Measurements from ENCODE around the gene PRXL2B.
A peak's percentile ranks its signal among the peaks of the same experiment; 100 is the strongest.

The PRXL2B gene

DNA sequence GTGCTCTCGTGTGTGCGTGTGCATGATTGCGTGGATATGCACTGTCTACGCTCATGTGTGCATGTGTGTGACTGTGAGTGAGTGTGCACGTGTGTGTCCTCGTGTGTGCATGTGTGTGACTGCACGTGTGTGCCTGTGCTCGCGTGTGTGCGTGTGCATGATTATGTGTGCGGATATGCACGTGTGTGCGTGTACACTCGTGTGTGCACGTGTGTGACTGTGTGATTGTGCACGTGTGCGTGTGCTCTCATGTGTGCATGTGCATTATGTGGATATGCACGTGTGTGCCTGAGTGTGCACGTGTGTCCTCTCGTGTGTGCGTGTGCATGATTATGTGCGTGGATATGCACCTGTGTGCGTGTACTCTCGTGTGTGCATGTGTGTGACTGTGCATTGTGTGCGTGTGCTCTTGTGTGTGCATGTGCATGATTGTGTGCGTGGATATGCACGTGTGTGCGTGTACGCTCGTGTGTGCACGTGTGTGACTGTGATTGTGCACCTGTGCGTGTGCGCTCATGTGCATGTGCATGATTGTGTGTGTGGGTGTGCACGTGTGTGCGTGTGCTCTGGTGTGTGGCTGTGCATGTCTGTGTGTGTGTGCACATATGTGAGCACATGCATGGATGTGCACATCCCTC, 44.0 kb downstream of the PRXL2B start:
- Histone ChIP-seq H3K4me1 (peaks cover 8 to 24% (median 18%) of the 10 kb centered on the region in 10 experiments; a peak in 15 of 20 replicates), H3K36me3 (no peaks in the 10 kb centered on the region), H3K27ac (no peak overlapping the region), H3K9ac (no peak overlapping the region), H3K9me3 (replicated peaks in 1 of 11) (peaks cover 5 to 19% (median 12%) of the 10 kb centered on the region in 11 experiments), H3K4me2 (no peak overlapping the region), H3K4me3 (no peak overlapping the region), H4K20me1 (peaks cover 0 to 23% (median 0%) of the 10 kb centered on the region in 11 experiments; a peak in 5 of 22 replicates), H3K27me3 (peaks cover 43 to 62% (median 51%) of the 10 kb centered on the region in 11 experiments)
- TF ChIP-seq Cebpa-rat (IDR thresholded peaks at IDR 0.05): no peak

DNA sequence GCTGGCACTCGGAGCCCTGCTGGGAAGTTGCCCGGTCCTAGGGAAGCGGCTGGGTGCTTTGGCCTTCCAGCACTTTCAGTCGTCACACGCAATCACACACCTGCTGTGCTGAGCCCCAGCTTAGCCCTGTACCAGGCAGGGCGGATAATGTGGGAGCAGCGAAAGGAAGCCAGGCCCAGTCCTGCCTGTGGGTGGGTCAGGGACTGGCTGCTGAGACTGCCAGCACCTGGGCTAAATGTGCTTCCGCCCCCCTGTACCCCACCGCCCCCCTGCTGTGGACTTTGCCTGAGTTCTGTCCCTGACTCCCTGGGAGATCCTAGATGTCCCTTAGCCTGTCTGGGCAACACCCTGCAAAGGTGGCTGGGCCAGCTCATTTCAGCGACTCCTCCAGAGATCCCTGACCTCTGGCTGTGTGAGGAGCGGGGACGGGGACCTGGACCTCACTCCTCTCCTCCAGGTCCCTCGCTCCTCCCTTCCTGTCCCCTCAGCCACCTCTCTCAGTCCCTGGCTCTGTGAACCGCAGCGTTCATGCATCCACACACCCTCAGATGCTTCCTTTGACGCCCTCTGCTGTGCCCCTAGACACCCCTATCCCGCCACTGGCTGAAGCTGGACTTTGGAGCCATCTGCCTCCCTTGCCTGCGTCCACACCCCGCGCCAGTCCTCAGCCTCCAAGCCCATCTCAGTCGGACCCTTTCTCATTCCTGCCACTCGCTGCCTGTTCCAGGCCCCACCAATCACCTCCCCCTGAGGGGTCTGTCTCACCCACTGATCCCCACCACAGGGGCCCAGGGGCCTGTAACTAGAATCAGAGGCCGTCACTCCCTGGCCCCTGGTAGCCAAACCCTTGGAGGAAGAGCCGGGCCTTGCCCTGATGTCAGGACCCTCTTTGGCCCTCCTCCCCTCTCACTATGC, 44.8 kb downstream of the PRXL2B start:
- H3K27me3 ChIP-seq: peaks cover 38 to 56% (median 44%) of the 10 kb centered on the region in 11 experiments
- H4K20me1 ChIP-seq: peaks cover 0 to 23% (median 0%) of the 10 kb centered on the region in 11 experiments; a peak in 5 of 22 replicates
- no peak overlapping the region for H3K9ac ChIP-seq
- H3K36me3 ChIP-seq: no peaks in the 10 kb centered on the region
- H3K4me3 ChIP-seq: no peak overlapping the region
- peaks cover 8 to 24% (median 18%) of the 10 kb centered on the region in 10 experiments; a peak in 15 of 20 replicates for H3K4me1 ChIP-seq
- H3K27ac ChIP-seq: no peak overlapping the region
- TF ChIP-seq Cebpa-rat (IDR thresholded peaks at IDR 0.05): no peak
- H3K4me2 ChIP-seq: peak overlapping the region in 6 of 11 experiments; percentile 2 to 38 (median 16); a peak in 5 of 22 replicates
- peaks cover 12 to 27% (median 20%) of the 10 kb centered on the region in 11 experiments for H3K9me3 ChIP-seq (replicated peaks in 1 of 11)

DNA sequence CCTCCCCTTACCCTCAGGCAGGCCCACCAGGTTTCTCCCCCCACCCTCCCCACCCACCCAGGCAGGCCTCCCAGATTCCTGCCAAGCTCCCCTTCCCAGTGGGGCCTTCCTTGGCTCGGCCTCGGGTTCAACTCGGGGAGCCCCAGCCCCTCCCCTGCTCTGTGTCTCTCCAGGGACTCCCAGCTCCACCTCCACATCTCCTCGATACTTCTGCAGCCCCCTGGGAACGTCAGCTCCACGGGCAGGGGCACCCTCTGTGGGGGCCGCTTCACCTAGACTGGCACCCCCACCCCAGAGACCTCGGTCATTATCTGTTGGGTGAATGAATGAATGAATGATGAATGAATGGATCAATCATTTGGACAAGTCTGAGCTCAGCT, 45.5 kb downstream of the PRXL2B start:
- no peak overlapping the region for H3K9ac ChIP-seq
- no peaks in the 10 kb centered on the region for H3K36me3 ChIP-seq
- H4K20me1 ChIP-seq: peaks cover 0 to 23% (median 0%) of the 10 kb centered on the region in 11 experiments; a peak in 5 of 22 replicates
- peaks cover 32 to 50% (median 37%) of the 10 kb centered on the region in 11 experiments for H3K27me3 ChIP-seq
- peak overlapping the region in 8 of 11 experiments; percentile 34 to 60 (median 50); a peak in 11 of 22 replicates for H3K4me2 ChIP-seq
- H3K4me1 ChIP-seq: peaks cover 8 to 24% (median 18%) of the 10 kb centered on the region in 10 experiments; a peak in 15 of 20 replicates
- no peak for TF ChIP-seq Cebpa-rat (IDR thresholded peaks at IDR 0.05)
- H3K4me3 ChIP-seq: no peak overlapping the region
- H3K9me3 ChIP-seq (replicated peaks in 1 of 11): peaks cover 19 to 34% (median 26%) of the 10 kb centered on the region in 11 experiments
- no peak overlapping the region for H3K27ac ChIP-seq

DNA sequence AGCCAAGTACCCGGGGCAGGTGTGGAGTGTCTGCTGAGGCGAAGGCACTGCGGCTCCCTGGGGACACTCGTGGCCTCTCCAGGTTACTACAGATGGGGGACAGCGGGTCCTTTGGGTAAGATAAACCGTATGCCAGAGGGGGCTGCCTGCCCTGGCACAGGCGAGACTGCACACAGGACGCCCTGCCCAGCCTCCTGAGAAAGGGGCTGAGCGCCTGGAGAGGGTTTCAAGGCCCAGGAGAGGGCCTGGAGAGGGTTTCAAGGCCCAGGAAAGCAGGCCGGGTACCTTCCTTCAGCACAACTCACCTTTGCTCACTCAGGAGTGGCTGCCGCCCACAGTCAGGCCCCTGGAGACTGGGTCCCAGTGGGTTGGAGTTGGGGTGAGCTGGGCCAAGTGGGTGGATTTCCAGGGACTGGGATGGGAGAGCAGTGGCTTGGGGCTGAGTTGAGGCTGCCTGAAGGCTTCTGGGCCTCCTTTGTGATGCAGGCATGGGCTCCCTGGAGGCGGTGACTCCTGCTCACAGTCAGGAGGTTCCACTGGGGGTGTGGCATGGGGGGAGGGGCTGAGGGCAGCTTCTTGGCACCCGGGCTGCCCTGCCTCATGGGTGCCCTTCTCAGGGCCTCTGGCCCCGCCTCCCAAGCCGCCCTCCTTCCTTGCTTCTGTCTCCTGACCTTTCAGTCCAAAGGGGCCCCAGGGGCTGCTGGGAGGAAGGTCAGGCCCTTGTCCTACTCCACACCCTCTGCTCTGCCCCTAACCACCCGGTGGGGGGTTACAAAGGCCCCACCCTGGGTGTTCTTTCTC, 46.2 kb downstream of the PRXL2B start, which contains the start of gene MMEL1:
MMEL1 (minus strand) TSS at position 456 of the 801 bp plus-strand sequence. CDS start 3,532 bp downstream, outside the sequence.
- H3K27ac ChIP-seq: no peak within 1 kb of the TSS
- H3K9ac ChIP-seq: no peak within 1 kb of the TSS
- H3K9me3 ChIP-seq (replicated peaks in 1 of 11): peaks cover 26 to 41% (median 33%) of the 10 kb centered on the region in 11 experiments
- H3K4me3 ChIP-seq: no peak within 1 kb of the TSS
- peaks cover 25 to 43% (median 30%) of the 10 kb centered on the region in 11 experiments for H3K27me3 ChIP-seq
- no peak for TF ChIP-seq Cebpa-rat (IDR thresholded peaks at IDR 0.05)
- H4K20me1 ChIP-seq: peaks cover 0 to 23% (median 0%) of the 10 kb centered on the region in 11 experiments; a peak in 5 of 22 replicates
- H3K4me2 ChIP-seq: peak within 1 kb of the TSS; percentile 5 to 60 (median 45); a peak in 17 of 22 replicates
- H3K4me1 ChIP-seq: peaks cover 8 to 24% (median 18%) of the 10 kb centered on the region in 10 experiments; a peak in 15 of 20 replicates
- no peaks in the 10 kb centered on the region for H3K36me3 ChIP-seq

DNA sequence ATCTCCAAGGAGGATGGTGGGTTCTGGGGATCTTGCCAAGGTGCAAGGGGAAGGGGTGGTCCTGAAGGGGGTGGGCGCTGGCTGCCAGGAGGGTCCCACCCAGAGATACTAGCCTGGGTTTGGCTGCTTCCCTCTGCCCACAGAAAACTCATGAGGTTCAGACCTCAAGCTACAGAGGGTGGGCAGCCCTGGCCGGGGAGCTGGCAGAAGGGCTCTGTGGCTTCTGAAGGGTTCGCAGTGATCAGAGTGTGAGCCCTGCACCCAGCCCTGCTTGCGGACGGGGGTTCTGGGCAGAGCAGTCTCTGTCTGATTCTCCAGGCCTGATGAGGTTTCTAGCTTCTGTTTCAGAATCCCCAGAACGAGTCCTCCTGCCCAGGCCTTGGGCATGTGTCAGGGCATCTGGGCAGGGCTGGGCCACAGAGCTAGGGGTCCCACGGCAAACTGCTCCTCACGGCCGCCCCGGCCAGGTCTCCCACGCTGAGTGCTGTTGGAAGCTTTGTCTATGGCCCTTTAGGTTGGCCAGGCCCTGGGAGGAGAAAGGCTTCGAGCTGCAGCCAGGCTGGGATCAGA, 46.9 kb downstream of the PRXL2B start:
- Histone ChIP-seq H3K27me3 (peaks cover 18 to 36% (median 23%) of the 10 kb centered on the region in 11 experiments), H3K4me1 (peaks cover 8 to 24% (median 18%) of the 10 kb centered on the region in 10 experiments; a peak in 15 of 20 replicates), H3K9me3 (replicated peaks in 1 of 11) (peaks cover 28 to 47% (median 37%) of the 10 kb centered on the region in 11 experiments), H3K4me3 (no peak overlapping the region), H4K20me1 (peaks cover 0 to 23% (median 0%) of the 10 kb centered on the region in 11 experiments; a peak in 2 of 22 replicates), H3K4me2 (peak overlapping the region in 9 of 11 experiments; percentile 22 to 60 (median 50); a peak in 9 of 22 replicates), H3K9ac (no peak overlapping the region), H3K27ac (no peak overlapping the region), H3K36me3 (no peaks in the 10 kb centered on the region)
- TF ChIP-seq Cebpa-rat (IDR thresholded peaks at IDR 0.05): no peak

DNA sequence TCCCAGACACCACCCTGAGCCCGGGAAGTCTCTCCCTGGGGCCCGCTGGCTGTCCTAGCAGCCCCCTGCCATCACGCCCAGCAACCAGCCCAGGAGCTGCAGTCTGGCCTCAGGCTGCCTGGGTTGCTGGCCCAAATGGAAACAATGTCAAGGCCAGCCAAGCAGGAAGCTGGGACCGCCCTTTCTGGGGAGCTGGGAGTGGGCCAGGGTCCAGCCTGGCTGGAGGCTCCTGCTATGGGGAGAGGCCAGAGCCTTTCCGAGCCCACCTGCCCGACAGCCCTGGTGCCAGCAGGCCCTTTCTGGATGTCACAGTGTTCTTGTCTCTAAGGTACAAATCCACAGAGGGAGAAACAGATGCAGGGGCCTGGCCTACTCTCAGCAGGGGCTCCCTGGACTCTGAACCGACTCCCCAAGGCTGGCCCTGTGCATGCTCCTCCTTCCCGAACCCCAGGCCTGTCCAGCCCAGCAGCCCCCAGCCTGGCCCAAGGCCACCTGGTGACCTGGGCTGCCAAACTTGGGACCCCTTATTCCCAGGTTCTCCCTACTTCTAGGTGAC, 47.4 kb downstream of the PRXL2B start:
- no peak overlapping the region for H3K9ac ChIP-seq

DNA sequence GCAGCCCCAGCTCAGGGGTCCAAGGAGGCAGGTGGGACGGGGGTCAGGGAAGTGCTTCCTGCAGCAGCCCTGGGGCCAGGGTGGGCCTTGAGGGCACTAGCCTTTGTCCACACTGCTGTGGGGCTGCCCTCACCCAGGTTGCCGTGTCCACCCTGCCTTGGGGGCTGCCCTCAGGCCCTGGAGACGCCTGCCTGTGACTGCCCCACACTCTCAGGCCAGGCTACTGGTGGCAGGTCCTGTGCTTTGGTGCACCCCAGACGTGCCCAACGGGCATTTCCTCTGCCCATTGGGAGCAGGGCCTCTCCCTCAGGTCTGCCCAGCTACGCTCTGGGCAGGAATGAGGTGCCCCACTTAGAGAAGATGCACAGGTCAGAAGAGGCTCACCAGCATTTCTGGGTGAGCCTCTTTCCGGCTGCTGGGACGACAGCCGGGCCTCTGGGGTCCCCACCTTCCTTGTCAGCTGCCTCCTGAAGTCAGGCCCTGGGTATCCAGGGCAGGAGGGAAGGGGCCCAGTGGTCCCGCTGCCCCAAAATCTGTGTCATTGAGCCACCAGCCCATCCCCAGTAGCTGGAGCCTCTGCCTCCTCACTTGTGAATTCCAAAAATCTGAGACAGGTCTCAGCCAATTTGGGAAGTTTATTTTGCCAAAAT, 48.9 kb downstream of the PRXL2B start:
- TF ChIP-seq Cebpa-rat (IDR thresholded peaks at IDR 0.05): no peak
- H4K20me1 ChIP-seq: peaks cover 0 to 31% (median 0%) of the 10 kb centered on the region in 11 experiments; a peak in 2 of 22 replicates

More for the DNA sequence above, 47.4 kb downstream of the PRXL2B start:
- H3K4me3 ChIP-seq: no peak overlapping the region
- peaks cover 8 to 24% (median 18%) of the 10 kb centered on the region in 10 experiments; a peak in 15 of 20 replicates for H3K4me1 ChIP-seq
- H3K27ac ChIP-seq: no peak overlapping the region
- H3K36me3 ChIP-seq: no peaks in the 10 kb centered on the region
- peaks cover 12 to 30% (median 17%) of the 10 kb centered on the region in 11 experiments for H3K27me3 ChIP-seq
- no peak overlapping the region for H3K4me2 ChIP-seq
- no peak for TF ChIP-seq Cebpa-rat (IDR thresholded peaks at IDR 0.05)
- H4K20me1 ChIP-seq: peaks cover 0 to 23% (median 0%) of the 10 kb centered on the region in 11 experiments; a peak in 2 of 22 replicates
- H3K9me3 ChIP-seq (replicated peaks in 1 of 11): peaks cover 28 to 49% (median 37%) of the 10 kb centered on the region in 11 experiments

More for the DNA sequence above, 48.9 kb downstream of the PRXL2B start:
- H3K4me2 ChIP-seq: no peak overlapping the region
- H3K4me1 ChIP-seq: peaks cover 8 to 24% (median 18%) of the 10 kb centered on the region in 10 experiments; a peak in 15 of 20 replicates
- no peaks in the 10 kb centered on the region for H3K36me3 ChIP-seq
- no peak overlapping the region for H3K9ac ChIP-seq
- peaks cover 27 to 39% (median 33%) of the 10 kb centered on the region in 11 experiments for H3K9me3 ChIP-seq (replicated peaks in 1 of 11)
- no peak overlapping the region for H3K27ac ChIP-seq
- peaks cover 0 to 16% (median 3%) of the 10 kb centered on the region in 11 experiments; a peak in 12 of 22 replicates for H3K27me3 ChIP-seq
- no peak overlapping the region for H3K4me3 ChIP-seq
